HCT116 (cell line): Measurements from ENCODE around the gene UBXN10. TPM values are rescaled to one million over a fixed set of nuclear protein-coding genes. Genes with fewer than 3 reads are reported as not detected.

Source experiments
- ATAC-seq: fragments of 200-7000 bp; cut with Tn5 transposase; 2 replicates; pipeline ENCODE4 v1.9.1; 2020; ENCODE audit warnings: mild to moderate bottlenecking, moderate library complexity
- BruUV-seq: library from RNA; stranded (reverse); fragments of 400-500 nt; replicated peaks from 2 replicates; lab custom pipeline; 2021; lab: Mats Ljungman, UMichigan
- CTCF ChIA-PET: fragments of 300-600 bp; sonication (Branson Sonifier 250); formaldehyde crosslinking; loops from one replicate; lab custom pipeline; 2021; ENCODE audit warnings: antibody characterized with exemption; lab: Charles Lee
- POLR2A ChIA-PET: fragments of 300-600, 350-600 bp; sonication (Branson Sonifier 250); formaldehyde crosslinking; loops from one replicate; lab custom pipeline; 2021; ENCODE audit warnings: antibody characterized with exemption; lab: Charles Lee
- RAD21 ChIA-PET, 2 experiments: fragments of 300-600 bp; sonication (Branson Sonifier 250); formaldehyde crosslinking; loops; one replicate each; lab custom pipeline; 2023; ENCODE audit warnings: low total read pairs in 2 of 2; ENCODE audit not compliant: uncharacterized antibody in 2 of 2, unreplicated experiment in 2 of 2, low non-redundant PET in 1 of 2; lab: Charles Lee
- DNase-seq: peaks from one replicate; pipeline ENCODE4 v3.0.0-alpha.2; 2010; ENCODE audit warnings: low read depth, low spot score
- H2AFZ ChIP-seq: fragments of 200-600 bp; shearing (Covaris generic), sonication (generic); 2 replicates; pipeline ENCODE4 v1.6.1; 2017; ENCODE audit warnings: low read depth, mixed run types, mixed read lengths, antibody characterized with exemption, low read length; ENCODE audit not compliant: poor library complexity, severe bottlenecking
- H3K27ac ChIP-seq: 2 replicates; pipeline ENCODE4 v1.5.1; 2012; ENCODE audit warnings: low read depth, low read length
- H3K27me3 ChIP-seq: fragments of 200-600 bp; sonication (generic); 2 replicates; pipeline ENCODE4 v1.6.1; 2016; ENCODE audit warnings: mixed run types, low read length, mixed read lengths; ENCODE audit not compliant: insufficient read depth
- H3K36me3 ChIP-seq, 2 experiments: fragments of 200-500 bp in 1 of 2; fragments of 200-600 bp in 1 of 2; sonication (Bioruptor generic) in 1 of 2; sonication (generic) in 1 of 2; 2 replicates each; pipeline versions ENCODE4 v1.5.1 to v1.6.1; 2014 to 2016; ENCODE audit warnings: low read length in 2 of 2, inconsistent platforms in 1 of 2, mixed read lengths in 1 of 2, mixed run types in 1 of 2; ENCODE audit not compliant: insufficient read depth in 2 of 2, control insufficient read depth in 1 of 2
- H3K4me1 ChIP-seq, 2 experiments: fragments of 200-600 bp in 1 of 2; sonication (generic) in 1 of 2; 2 replicates each; pipeline versions ENCODE4 v1.5.1 to v1.6.1; 2012 to 2017; ENCODE audit warnings: low read length in 2 of 2, inconsistent platforms in 1 of 2, mild to moderate bottlenecking in 1 of 2, mixed read lengths in 1 of 2, mixed run types in 1 of 2, moderate library complexity in 1 of 2; ENCODE audit not compliant: insufficient read depth in 2 of 2, control insufficient read depth in 1 of 2
- H3K4me2 ChIP-seq: fragments of 200-600 bp; sonication (generic); 2 replicates; pipeline ENCODE4 v1.6.1; 2017; ENCODE audit warnings: mixed run types, low read length, mixed read lengths
- H3K4me3 ChIP-seq, 2 experiments: fragments of 200-600 bp in 1 of 2; sonication (generic) in 1 of 2; replicated peaks in 1 of 2; 2 replicates each; pipeline ENCODE4 v1.5.1; 2011 to 2016; ENCODE audit warnings: low read length in 2 of 2, control low read depth in 1 of 2, low read depth in 1 of 2, mild to moderate bottlenecking in 1 of 2, mixed read lengths in 1 of 2, mixed run types in 1 of 2
- H3K79me2 ChIP-seq: fragments of 200-600 bp; sonication (generic); 2 replicates; pipeline ENCODE4 v1.6.1; 2017; ENCODE audit warnings: mild to moderate bottlenecking, mixed run types, low read length, moderate library complexity, mixed read lengths; ENCODE audit not compliant: insufficient read depth
- H3K9ac ChIP-seq: fragments of 200-600 bp; sonication (generic); 2 replicates; pipeline ENCODE4 v1.6.1; 2016; ENCODE audit warnings: low read length, mixed read lengths
- H3K9me2 ChIP-seq: fragments of 200-600 bp; sonication (generic), shearing (Covaris generic); 2 replicates; pipeline ENCODE4 v1.6.1; 2017; ENCODE audit warnings: mixed run types, mild to moderate bottlenecking, moderate library complexity; ENCODE audit not compliant: insufficient read depth
- H3K9me3 ChIP-seq, 2 experiments: fragments of 200-500 bp in 1 of 2; fragments of 200-600 bp in 1 of 2; sonication (Bioruptor generic) in 1 of 2; sonication (generic) in 1 of 2; 2 replicates each; pipeline ENCODE4 v1.6.1; 2014 to 2017; ENCODE audit warnings: low read length in 2 of 2, mixed read lengths in 2 of 2, inconsistent platforms in 1 of 2, low read depth in 1 of 2, mild to moderate bottlenecking in 1 of 2, mixed run types in 1 of 2, moderate library complexity in 1 of 2; ENCODE audit not compliant: control insufficient read depth in 1 of 2, insufficient read depth in 1 of 2
- H4K20me1 ChIP-seq: fragments of 200-600 bp; sonication (generic), shearing (Covaris generic); 2 replicates; pipeline ENCODE4 v1.6.1; 2017; ENCODE audit warnings: mixed run types, mild to moderate bottlenecking, moderate library complexity; ENCODE audit not compliant: insufficient read depth
- CEBPB ChIP-seq: IDR thresholded peaks from 2 replicates; pipeline ENCODE4 v1.6.1; 2012; ENCODE audit warnings: low read depth
- ELF1 ChIP-seq: IDR thresholded peaks from 2 replicates; pipeline ENCODE4 v1.6.1; 2012; ENCODE audit warnings: low read depth, borderline replicate concordance
- EZH2 ChIP-seq: fragments of 200-600 bp; sonication (generic); IDR thresholded peaks from 2 replicates; pipeline ENCODE4 v1.6.1; 2017; ENCODE audit warnings: antibody characterized with exemption, mixed run types
- FOSL1 ChIP-seq: IDR thresholded peaks from 2 replicates; pipeline ENCODE4 v1.6.1; 2012; ENCODE audit warnings: low read depth
- JUND ChIP-seq: IDR thresholded peaks from 2 replicates; pipeline ENCODE4 v1.6.1; 2012
- MAX ChIP-seq: IDR thresholded peaks from 2 replicates; pipeline ENCODE4 v1.6.1; 2012
- POLR2AphosphoS5 ChIP-seq: IDR thresholded peaks from 2 replicates; pipeline ENCODE4 v1.6.1; 2011; ENCODE audit warnings: mild to moderate bottlenecking, low read depth, low read length, moderate library complexity
- REST ChIP-seq: IDR thresholded peaks from 2 replicates; pipeline ENCODE4 v1.6.1; 2012; ENCODE audit warnings: low read depth
- SIN3A ChIP-seq: IDR thresholded peaks from 2 replicates; pipeline ENCODE4 v1.6.1; 2012; ENCODE audit warnings: low read depth
- SP1 ChIP-seq: IDR thresholded peaks from 2 replicates; pipeline ENCODE4 v1.6.1; 2012; ENCODE audit warnings: low read depth
- ZFX ChIP-seq: fragments of 450-650 bp; IDR thresholded peaks from 2 replicates; pipeline ENCODE4 v1.6.1; 2017
- intact Hi-C: fragments of 100-400 bp; cut with micrococcal nuclease; formaldehyde crosslinking; loops from 2 replicates; pipeline ENCODE4 v1.10.0; 2022
- total RNA-seq: library from RNA; stranded (reverse); gene quantifications from one replicate; pipeline ENCODE4 v1.2.1, GENCODE V29; 2021; ENCODE audit not compliant: unreplicated experiment
- TF ChIP-seq, protein P1 (sequence below), 3 experiments: fragments of 200-600 bp in 1 of 3; sonication (generic) in 1 of 3; IDR thresholded peaks in 2 of 3; conservative IDR thresholded peaks in 1 of 3; 2 replicates each; pipeline ENCODE4 v1.5.1; 2012 to 2017; ENCODE audit warnings: low read depth in 2 of 3, low read length in 2 of 3, antibody characterized with exemption in 1 of 3, borderline replicate concordance in 1 of 3, control low read depth in 1 of 3, mild to moderate bottlenecking in 1 of 3, mixed read lengths in 1 of 3, mixed run types in 1 of 3, moderate library complexity in 1 of 3; ENCODE audit not compliant: insufficient read depth in 1 of 3

UBXN10 gene
- total RNA-seq, 1 experiment from 2014 or later, result not detected

GRCh38 chr1:20200966-20201365 lies 15.1 kb downstream of the UBXN10 start (continued):
- TF ChIP-seq MAX (no peak), FOSL1 (no peak), SIN3A (no peak), ELF1 (no peak), EZH2 (no peak), CEBPB (no peak), SP1 (no peak)

- intact Hi-C loops, result no loop called here
- Histone ChIP-seq H3K27me3 (peaks cover 12% of the 10 kb centered on the region; the same call in 1 of the 2 replicates), H3K4me2 (no peak overlapping the region), H3K9ac (no peak overlapping the region), H3K27ac (no peak overlapping the region), H4K20me1 (no peaks in the 10 kb centered on the region), H2AFZ (no peak overlapping the region), H3K4me3 (no peak overlapping the region), H3K4me1 (no peaks in the 10 kb centered on the region), H3K79me2 (no peaks in the 10 kb centered on the region), H3K36me3 (no peaks in the 10 kb centered on the region), H3K9me3 (no peaks in the 10 kb centered on the region), H3K9me2 (no peaks in the 10 kb centered on the region)
- no peak for DNase-seq
- ChIA-PET POLR2A (no interaction called here), RAD21 (no interaction called here), CTCF (interaction anchor here (1.5 kb wide), 1 partner anchor 10 kb away, joined by 4 read pairs; no protein-coding TSS in a partner anchor)
- BruUV-seq, result no TSS peak
- no peak for ATAC-seq
- TF ChIP-seq ZFX, result no peak
- TF ChIP-seq, protein P1, sequence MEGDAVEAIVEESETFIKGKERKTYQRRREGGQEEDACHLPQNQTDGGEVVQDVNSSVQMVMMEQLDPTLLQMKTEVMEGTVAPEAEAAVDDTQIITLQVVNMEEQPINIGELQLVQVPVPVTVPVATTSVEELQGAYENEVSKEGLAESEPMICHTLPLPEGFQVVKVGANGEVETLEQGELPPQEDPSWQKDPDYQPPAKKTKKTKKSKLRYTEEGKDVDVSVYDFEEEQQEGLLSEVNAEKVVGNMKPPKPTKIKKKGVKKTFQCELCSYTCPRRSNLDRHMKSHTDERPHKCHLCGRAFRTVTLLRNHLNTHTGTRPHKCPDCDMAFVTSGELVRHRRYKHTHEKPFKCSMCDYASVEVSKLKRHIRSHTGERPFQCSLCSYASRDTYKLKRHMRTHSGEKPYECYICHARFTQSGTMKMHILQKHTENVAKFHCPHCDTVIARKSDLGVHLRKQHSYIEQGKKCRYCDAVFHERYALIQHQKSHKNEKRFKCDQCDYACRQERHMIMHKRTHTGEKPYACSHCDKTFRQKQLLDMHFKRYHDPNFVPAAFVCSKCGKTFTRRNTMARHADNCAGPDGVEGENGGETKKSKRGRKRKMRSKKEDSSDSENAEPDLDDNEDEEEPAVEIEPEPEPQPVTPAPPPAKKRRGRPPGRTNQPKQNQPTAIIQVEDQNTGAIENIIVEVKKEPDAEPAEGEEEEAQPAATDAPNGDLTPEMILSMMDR (IDR thresholded peaks at IDR 0.05 in 2 of 3, conservative IDR thresholded peaks at IDR 0.05 in 1 of 3; ENCODE audit: borderline replicate concordance in 1 of 3, insufficient read depth in 1 of 3, low read depth in 2 of 3, low read length in 2 of 3), result no peak
- no peak for TF ChIP-seq REST
- TF ChIP-seq JUND, result no peak
- no peak for TF ChIP-seq POLR2AphosphoS5
These were observed 16.3 kb downstream of the UBXN10 start for GRCh38 chr1:20202166-20202565.
